Thyroid gland (tissue), 4 donors: Measurements from ENCODE around the gene ARHGAP24. TPM values are rescaled to one million over a fixed set of nuclear protein-coding genes. Genes with fewer than 3 reads are reported as not detected.

Source experiments
- DNase-seq, 2 donors: peaks; one replicate each; pipeline ENCODE4 v3.0.0-alpha.2; 2019
- H3K27ac ChIP-seq, 3 donors: fragments of 200-600 bp; sonication (generic); 1 replicate in 2 of 3; 2 replicates in 1 of 3; pipeline ENCODE4 v1.5.1; 2016 to 2019; ENCODE audit warnings: mild to moderate bottlenecking in 1 of 3, moderate library complexity in 1 of 3
- H3K27me3 ChIP-seq: fragments of 200-600 bp; sonication (generic); one replicate; pipeline ENCODE4 v1.5.1; 2019
- H3K36me3 ChIP-seq, 2 donors: fragments of 200-600 bp; sonication (generic); one replicate each; pipeline ENCODE4 v1.5.1; 2016 to 2019
- H3K4me1 ChIP-seq, 2 donors: fragments of 200-600 bp; sonication (generic); one replicate each; pipeline ENCODE4 v1.5.1; 2017 to 2019
- H3K4me3 ChIP-seq, 3 donors: fragments of 200-600 bp; sonication (generic); replicated peaks in 1 of 3; 1 replicate in 2 of 3; 2 replicates in 1 of 3; pipeline ENCODE4 v1.5.1; 2016; ENCODE audit warnings: mild to moderate bottlenecking in 1 of 3
- H3K9me3 ChIP-seq: fragments of 200-600 bp; sonication (generic); one replicate; pipeline ENCODE4 v1.5.1; 2017
- POLR2A ChIP-seq, 2 donors: fragments of 450-650 bp; IDR thresholded peaks; one replicate each; pipeline ENCODE4 v1.6.1; 2017; ENCODE audit warnings: antibody characterized with exemption in 2 of 2, mild to moderate bottlenecking in 2 of 2, moderate library complexity in 1 of 2
- WGBS, 2 donors: methylation state at CpG; one replicate each; pipeline ENCODE4 v1.1.5; 2017; 5-methylcytosine and 5-hydroxymethylcytosine counted together
- intact Hi-C: fragments of 100-400 bp; cut with DNase I; formaldehyde crosslinking; loops from one replicate; pipeline ENCODE4 v1.15.1; 2023
- total RNA-seq, 4 donors: library from RNA; depleted of rRNA; stranded (reverse); fragments of >200 nt; gene quantifications; one replicate each; pipeline ENCODE4 v1.2.3, GENCODE V29; 2016
- TF ChIP-seq, protein P1 (sequence below), 6 experiments: fragments of 200-600 bp in 3 of 6; fragments of 450-650 bp in 3 of 6; sonication (generic) in 3 of 6; IDR thresholded peaks; one replicate each; pipeline ENCODE4 v1.5.1; 2016 to 2019; ENCODE audit warnings: antibody characterized with exemption in 6 of 6, mild to moderate bottlenecking in 2 of 6, inconsistent platforms in 1 of 6, moderate library complexity in 1 of 6

The ARHGAP24 gene
- total RNA-seq, 4 donors from 2014 or later = 20.8 to 70.3 (median 52.4) TPM

GRCh38 chr4:85491527-85491926 lies 16.6 kb downstream of the ARHGAP24 start:
- H3K9me3 ChIP-seq = no peaks in the 10 kb centered on the region
- no peak overlapping the region for H3K27ac ChIP-seq
- TF ChIP-seq, protein P1, sequence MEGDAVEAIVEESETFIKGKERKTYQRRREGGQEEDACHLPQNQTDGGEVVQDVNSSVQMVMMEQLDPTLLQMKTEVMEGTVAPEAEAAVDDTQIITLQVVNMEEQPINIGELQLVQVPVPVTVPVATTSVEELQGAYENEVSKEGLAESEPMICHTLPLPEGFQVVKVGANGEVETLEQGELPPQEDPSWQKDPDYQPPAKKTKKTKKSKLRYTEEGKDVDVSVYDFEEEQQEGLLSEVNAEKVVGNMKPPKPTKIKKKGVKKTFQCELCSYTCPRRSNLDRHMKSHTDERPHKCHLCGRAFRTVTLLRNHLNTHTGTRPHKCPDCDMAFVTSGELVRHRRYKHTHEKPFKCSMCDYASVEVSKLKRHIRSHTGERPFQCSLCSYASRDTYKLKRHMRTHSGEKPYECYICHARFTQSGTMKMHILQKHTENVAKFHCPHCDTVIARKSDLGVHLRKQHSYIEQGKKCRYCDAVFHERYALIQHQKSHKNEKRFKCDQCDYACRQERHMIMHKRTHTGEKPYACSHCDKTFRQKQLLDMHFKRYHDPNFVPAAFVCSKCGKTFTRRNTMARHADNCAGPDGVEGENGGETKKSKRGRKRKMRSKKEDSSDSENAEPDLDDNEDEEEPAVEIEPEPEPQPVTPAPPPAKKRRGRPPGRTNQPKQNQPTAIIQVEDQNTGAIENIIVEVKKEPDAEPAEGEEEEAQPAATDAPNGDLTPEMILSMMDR (IDR thresholded peaks at IDR 0.05) = no peak
- TF ChIP-seq POLR2A (IDR thresholded peaks at IDR 0.05) = no peak
- no peak overlapping the region for H3K4me3 ChIP-seq
- H3K36me3 ChIP-seq = no peaks in the 10 kb centered on the region
- H3K27me3 ChIP-seq = no peaks in the 10 kb centered on the region
- no peaks in the 10 kb centered on the region for H3K4me1 ChIP-seq
- intact Hi-C loops = no loop called here
- DNase-seq = no peak

DNA sequence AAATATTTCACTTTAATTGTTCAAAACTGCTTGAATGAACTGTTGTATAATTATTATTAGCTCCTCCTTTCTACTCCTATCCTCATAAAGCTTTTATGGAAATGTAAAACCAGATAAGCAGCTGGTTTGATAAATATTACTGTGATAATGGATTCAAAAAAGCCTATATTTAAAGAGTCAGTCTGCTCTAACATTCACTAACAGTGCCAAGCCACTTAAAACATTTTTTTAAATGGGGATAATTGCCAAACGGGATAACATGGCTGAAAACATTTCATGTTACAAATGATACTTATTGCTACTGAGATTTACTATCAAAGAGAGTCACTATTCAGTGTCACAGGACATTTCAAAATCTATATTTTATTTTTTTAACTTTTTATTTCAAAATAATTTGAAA lies 17.4 kb downstream of the ARHGAP24 start:
- H3K4me3 ChIP-seq = no peak overlapping the region
- no peak for DNase-seq
- H3K36me3 ChIP-seq = no peaks in the 10 kb centered on the region
- H3K9me3 ChIP-seq = no peaks in the 10 kb centered on the region
- no peak for TF ChIP-seq POLR2A (IDR thresholded peaks at IDR 0.05)
- TF ChIP-seq, protein P1 (IDR thresholded peaks at IDR 0.05) = no peak
- intact Hi-C loops = no loop called here
- no peak overlapping the region for H3K27ac ChIP-seq
- H3K27me3 ChIP-seq = no peaks in the 10 kb centered on the region
- H3K4me1 ChIP-seq = no peaks in the 10 kb centered on the region
- 60 to 69% methylated on average over 1 of the region's 1 CpG for WGBS, 2 donors

DNA sequence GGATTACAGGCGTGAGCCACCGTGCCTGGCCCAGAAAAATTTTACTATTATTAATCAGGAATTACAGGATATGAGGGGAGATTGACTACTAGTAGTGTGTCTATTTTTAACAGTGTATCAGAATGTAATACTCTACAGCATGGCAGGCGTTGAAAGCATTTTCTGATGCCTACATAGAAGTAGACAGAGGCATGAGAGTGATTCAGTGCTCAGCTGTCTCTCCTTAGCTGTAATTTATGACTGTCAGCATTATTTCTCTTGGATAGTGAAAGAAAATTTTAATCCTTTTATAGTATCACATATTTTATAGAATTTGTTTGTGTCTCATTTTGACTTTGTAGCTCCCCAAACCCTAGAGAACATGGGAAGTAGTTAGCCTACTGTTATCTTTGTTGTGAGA lies 20.7 kb downstream of the ARHGAP24 start:
- H3K9me3 ChIP-seq = no peaks in the 10 kb centered on the region
- no peak overlapping the region for H3K4me3 ChIP-seq
- H3K36me3 ChIP-seq = no peaks in the 10 kb centered on the region
- H3K4me1 ChIP-seq = peaks cover 3 to 8% of the 10 kb centered on the region in 2 donors
- intact Hi-C loops = no loop called here
- whole genome bisulfite sequencing, 2 donors = 93 to 96% methylated on average over 3 of the region's 3 CpGs
- DNase-seq = no peak
- TF ChIP-seq, protein P1 (IDR thresholded peaks at IDR 0.05) = no peak
- TF ChIP-seq POLR2A (IDR thresholded peaks at IDR 0.05) = no peak
- no peak overlapping the region for H3K27ac ChIP-seq
- no peaks in the 10 kb centered on the region for H3K27me3 ChIP-seq

DNA sequence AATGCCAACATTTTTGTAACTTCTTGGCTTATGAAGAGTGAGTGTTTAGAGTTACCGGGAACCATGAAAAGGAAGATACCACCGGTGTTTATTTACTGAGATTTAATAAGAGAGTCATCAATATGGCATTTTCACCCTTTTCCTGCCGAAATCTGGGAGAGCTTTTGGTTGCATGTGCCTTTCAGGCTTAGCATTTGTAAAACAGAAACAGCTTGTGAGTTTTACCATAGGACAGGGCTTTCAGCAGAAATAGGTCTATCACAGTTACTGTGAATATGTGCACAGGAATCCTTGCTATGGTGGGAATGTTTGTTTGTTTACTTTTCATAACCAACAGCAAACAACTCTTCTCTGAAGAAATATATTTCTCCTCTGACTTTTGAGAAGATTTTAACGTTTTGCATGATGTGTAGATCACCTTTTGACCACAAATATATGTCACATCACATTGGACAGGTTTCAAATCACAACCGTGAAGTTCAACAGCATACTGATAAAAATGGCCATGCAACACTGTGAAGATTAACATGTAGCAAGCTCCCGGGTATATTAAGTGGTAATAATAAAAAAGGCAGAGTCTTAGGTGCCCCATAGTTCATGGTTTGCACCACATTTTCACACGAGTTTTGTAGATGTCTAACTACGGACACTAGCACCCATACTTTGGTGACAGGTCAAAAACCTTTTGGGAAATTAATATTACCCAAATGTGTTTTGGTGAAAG lies 21.3 kb downstream of the ARHGAP24 start:
- Histone ChIP-seq H3K27me3 (no peaks in the 10 kb centered on the region), H3K4me1 (peaks cover 3 to 8% of the 10 kb centered on the region in 2 donors), H3K36me3 (no peaks in the 10 kb centered on the region), H3K9me3 (no peaks in the 10 kb centered on the region), H3K4me3 (no peak overlapping the region), H3K27ac (no peak overlapping the region)
- intact Hi-C loops = no loop called here
- WGBS, 2 donors = 75 to 77% methylated on average over 8 of the region's 8 CpGs
- no peak for DNase-seq
- TF ChIP-seq POLR2A (IDR thresholded peaks at IDR 0.05) = no peak

- peaks cover 3 to 8% of the 10 kb centered on the region in 2 donors for H3K4me1 ChIP-seq
- H3K36me3 ChIP-seq = no peaks in the 10 kb centered on the region
- TF ChIP-seq, protein P1 (IDR thresholded peaks at IDR 0.05) = no peak
- TF ChIP-seq POLR2A (IDR thresholded peaks at IDR 0.05) = no peak
- H3K9me3 ChIP-seq = no peaks in the 10 kb centered on the region
- WGBS, 2 donors = 61 to 68% methylated on average over 4 of the region's 4 CpGs
- no peaks in the 10 kb centered on the region for H3K27me3 ChIP-seq
- no peak overlapping the region for H3K4me3 ChIP-seq
- H3K27ac ChIP-seq = no peak overlapping the region
- intact Hi-C loops = no loop called here
- DNase-seq = no peak
Observed at GRCh38 chr4:85496933-85497332, 22.0 kb downstream of the ARHGAP24 start.
